H1 (cell line): ENCODE data around the gene BABAM1. TPM values are rescaled to one million over a fixed set of nuclear protein-coding genes. Genes with fewer than 3 reads are reported as not detected.
A peak's percentile ranks its signal among the peaks of the same experiment; 100 is the strongest.

ENCODE experiments used
- CTCF ChIA-PET: fragments of 300-600 bp; sonication (Branson Sonifier 250); formaldehyde crosslinking; loops from one replicate; lab custom pipeline; 2021; ENCODE audit not compliant: partially characterized antibody; lab: Charles Lee
- POLR2A ChIA-PET: fragments of 300-600 bp; sonication (Branson Sonifier 250); formaldehyde crosslinking; loops from one replicate; lab custom pipeline; 2021; ENCODE audit warnings: inconsistent platforms; ENCODE audit not compliant: partially characterized antibody; lab: Charles Lee
- DNase-seq, 2 experiments: peaks; one replicate each; pipeline versions ENCODE4 v3.0.0 to v3.0.0-alpha.2; 2010 to 2022; ENCODE audit warnings: low spot score in 2 of 2, low read depth in 1 of 2, mixed read lengths in 1 of 2
- FAIRE-seq: peaks from 2 replicates; lab custom pipeline; 2011; peaks lifted over from hg19 to GRCh38; lab: Jason Lieb, UNC
- H2AFZ ChIP-seq: 2 replicates; pipeline ENCODE4 v1.8.1; 2012; ENCODE audit warnings: low read length, inconsistent platforms
- H2AK5ac ChIP-seq: 2 replicates; pipeline ENCODE4 v1.6.1; 2013; ENCODE audit warnings: low read depth, low read length
- H2BK120ac ChIP-seq: replicated peaks from 2 replicates; pipeline ENCODE3; 2013; ENCODE audit warnings: low read depth, low read length, inconsistent platforms
- H2BK12ac ChIP-seq: 2 replicates; pipeline ENCODE4 v1.6.1; 2013; ENCODE audit warnings: low read depth, low read length
- H2BK15ac ChIP-seq: 2 replicates; pipeline ENCODE4 v1.6.1; 2013; ENCODE audit warnings: low read length
- H2BK20ac ChIP-seq: 2 replicates; pipeline ENCODE4 v1.6.1; 2013; ENCODE audit warnings: low read length
- H2BK5ac ChIP-seq: 2 replicates; pipeline ENCODE4 v1.6.1; 2013; ENCODE audit warnings: low read depth, low read length
- H3K14ac ChIP-seq: 2 replicates; pipeline ENCODE4 v1.6.1; 2013; ENCODE audit warnings: inconsistent platforms; ENCODE audit not compliant: insufficient read length
- H3K18ac ChIP-seq: 2 replicates; pipeline ENCODE4 v1.6.1; 2013; ENCODE audit warnings: low read length; ENCODE audit errors: extremely low read depth
- H3K23ac ChIP-seq: 2 replicates; pipeline ENCODE4 v1.6.1; 2013; ENCODE audit warnings: inconsistent platforms; ENCODE audit not compliant: insufficient read length
- H3K23me2 ChIP-seq: 2 replicates; pipeline ENCODE4 v1.6.1; 2013; ENCODE audit warnings: low read depth, low read length
- H3K27ac ChIP-seq: 2 replicates; pipeline ENCODE4 v1.6.1; 2011; ENCODE audit warnings: low read depth, low read length, inconsistent platforms
- H3K27me3 ChIP-seq, 4 experiments: replicated peaks in 1 of 4; 1 replicate in 1 of 4; 2 replicates in 3 of 4; pipeline versions ENCODE4 v1.6.1 to v1.8.1; 2011 to 2013; ENCODE audit warnings: low read length in 3 of 4, mild to moderate bottlenecking in 3 of 4, inconsistent platforms in 2 of 4, mixed read lengths in 2 of 4, moderate library complexity in 1 of 4; ENCODE audit not compliant: control insufficient read depth in 3 of 4, insufficient read depth in 3 of 4; ENCODE audit errors: extremely low read depth in 1 of 4
- H3K36me3 ChIP-seq, 4 experiments: 2 replicates each; pipeline versions ENCODE4 v1.6.1 to v1.8.1; 2011 to 2013; ENCODE audit warnings: mild to moderate bottlenecking in 4 of 4, low read length in 3 of 4, moderate library complexity in 2 of 4, control low read depth in 1 of 4, inconsistent platforms in 1 of 4; ENCODE audit not compliant: insufficient read depth in 4 of 4, control insufficient read depth in 2 of 4
- H3K4ac ChIP-seq: replicated peaks from 2 replicates; pipeline ENCODE3; 2013; ENCODE audit warnings: low read length, low read depth, mixed read lengths, inconsistent platforms; ENCODE audit not compliant: insufficient read length
- H3K4me1 ChIP-seq, 4 experiments: replicated peaks in 1 of 4; 1 replicate in 1 of 4; 2 replicates in 3 of 4; pipeline versions ENCODE4 v1.6.1 to v1.8.1; 2011 to 2013; ENCODE audit warnings: low read length in 3 of 4, inconsistent platforms in 2 of 4, mixed read lengths in 1 of 4; ENCODE audit not compliant: insufficient read depth in 4 of 4, control insufficient read depth in 3 of 4
- H3K4me2 ChIP-seq, 2 experiments: 2 replicates each; pipeline versions ENCODE4 v1.6.1 to v1.8.1; 2011 to 2013; ENCODE audit warnings: low read depth in 2 of 2, low read length in 2 of 2, control low read depth in 1 of 2, inconsistent platforms in 1 of 2, mild to moderate bottlenecking in 1 of 2; ENCODE audit not compliant: insufficient read depth in 1 of 2
- H3K4me3 ChIP-seq, 4 experiments: fragments of 200-600, 300-600 bp in 1 of 4; sonication (generic), shearing (Covaris generic), sonication (Bioruptor Twin) in 1 of 4; 2 replicates each; pipeline versions ENCODE4 v1.5.1 to v1.8.1; 2011 to 2016; ENCODE audit warnings: low read length in 4 of 4, low read depth in 3 of 4, control low read depth in 2 of 4, inconsistent platforms in 2 of 4, mild to moderate bottlenecking in 2 of 4, mixed read lengths in 1 of 4, moderate library complexity in 1 of 4; ENCODE audit not compliant: insufficient read depth in 2 of 4; ENCODE audit errors: extremely low read depth in 1 of 4
- H3K56ac ChIP-seq: replicated peaks from 2 replicates; pipeline ENCODE3; 2013; ENCODE audit warnings: low read depth, mild to moderate bottlenecking, mixed read lengths, low read length, inconsistent platforms; ENCODE audit not compliant: insufficient read length
- H3K79me1 ChIP-seq: 2 replicates; pipeline ENCODE4 v1.6.1; 2013; ENCODE audit warnings: low read depth, low read length, control low read depth
- H3K79me2 ChIP-seq, 2 experiments: 2 replicates each; pipeline versions ENCODE4 v1.6.1 to v1.8.1; 2012 to 2013; ENCODE audit warnings: low read length in 2 of 2, mild to moderate bottlenecking in 2 of 2, inconsistent platforms in 1 of 2; ENCODE audit not compliant: insufficient read depth in 2 of 2, control insufficient read depth in 1 of 2
- H3K9ac ChIP-seq, 4 experiments: replicated peaks in 1 of 4; 1 replicate in 1 of 4; 2 replicates in 3 of 4; pipeline versions ENCODE4 v1.6.1 to v1.8.1; 2011 to 2013; ENCODE audit warnings: low read depth in 3 of 4, low read length in 3 of 4, control low read depth in 2 of 4, mild to moderate bottlenecking in 2 of 4, moderate library complexity in 2 of 4, inconsistent platforms in 1 of 4; ENCODE audit errors: extremely low read depth in 1 of 4
- H3K9me3 ChIP-seq, 2 experiments: 2 replicates each; pipeline versions ENCODE4 v1.6.1 to v1.8.1; 2012 to 2013; ENCODE audit warnings: mild to moderate bottlenecking in 2 of 2, moderate library complexity in 2 of 2, control low read depth in 1 of 2, inconsistent platforms in 1 of 2, low read depth in 1 of 2, low read length in 1 of 2, mixed read lengths in 1 of 2; ENCODE audit not compliant: insufficient read depth in 2 of 2
- H4K20me1 ChIP-seq, 2 experiments: replicated peaks in 1 of 2; 2 replicates each; pipeline versions ENCODE3 to v1.8.1; 2011 to 2013; ENCODE audit warnings: inconsistent platforms in 2 of 2, low read length in 2 of 2, mild to moderate bottlenecking in 1 of 2; ENCODE audit not compliant: insufficient read depth in 2 of 2, control insufficient read depth in 1 of 2
- H4K5ac ChIP-seq: 2 replicates; pipeline ENCODE4 v1.6.1; 2013; ENCODE audit warnings: low read length, low read depth, mixed read lengths, inconsistent platforms; ENCODE audit not compliant: insufficient read length
- H4K8ac ChIP-seq: 2 replicates; pipeline ENCODE4 v1.8.0; 2013; ENCODE audit warnings: mild to moderate bottlenecking, moderate library complexity, low read length, inconsistent platforms; ENCODE audit not compliant: insufficient read depth; ENCODE audit errors: extremely low read depth
- H4K91ac ChIP-seq: replicated peaks from 2 replicates; pipeline ENCODE3; 2013; ENCODE audit warnings: low read length, mixed read lengths, inconsistent platforms; ENCODE audit not compliant: insufficient read length
- ATF3 ChIP-seq: IDR thresholded peaks from 2 replicates; pipeline ENCODE4 v1.6.1; 2011; ENCODE audit warnings: low read depth, mild to moderate bottlenecking, low read length; ENCODE audit not compliant: insufficient read depth
- EP300 ChIP-seq, 2 experiments: IDR thresholded peaks; 1 replicate in 1 of 2; 2 replicates in 1 of 2; pipeline ENCODE4 v1.6.1; 2011 to 2012; ENCODE audit warnings: low read depth in 2 of 2, low read length in 2 of 2, mild to moderate bottlenecking in 2 of 2, borderline replicate concordance in 1 of 2, inconsistent platforms in 1 of 2, moderate library complexity in 1 of 2
- GABPA ChIP-seq: IDR thresholded peaks from 2 replicates; pipeline ENCODE4 v1.6.1; 2011; ENCODE audit warnings: mild to moderate bottlenecking, low read length, moderate library complexity, borderline replicate concordance; ENCODE audit not compliant: insufficient read depth
- SIN3A ChIP-seq, 2 experiments: IDR thresholded peaks in 1 of 2; conservative IDR thresholded peaks in 1 of 2; 2 replicates each; pipeline ENCODE4 v1.6.1; 2011 to 2012; ENCODE audit warnings: low read length in 2 of 2, improper control_type of control experiment in 1 of 2, low read depth in 1 of 2, mild to moderate bottlenecking in 1 of 2
- YY1 ChIP-seq: IDR thresholded peaks from 2 replicates; pipeline ENCODE4 v1.6.1; 2011; ENCODE audit warnings: low read depth, mild to moderate bottlenecking, low read length
- WGBS, 2 experiments: shearing (Covaris generic) in 1 of 2; methylation state at CpG; one replicate each; pipeline versions ENCODE4 v1.1.6 to v1.1.7; 2013 to 2015; ENCODE audit warnings: low lambda C conversion rate in 2 of 2, mixed read lengths in 2 of 2, inconsistent platforms in 1 of 2, low coverage in 1 of 2, missing lambda C conversion rate in 1 of 2; ENCODE audit not compliant: insufficient replicate concordance in 2 of 2, insufficient coverage in 1 of 2, insufficient read length in 1 of 2; ENCODE audit errors: extremely low coverage in 1 of 2, missing lambda C conversion rate in 1 of 2; 5-methylcytosine and 5-hydroxymethylcytosine counted together
- polyA plus RNA-seq, 7 experiments: library from polyadenylated mRNA; depleted of rRNA in 3 of 7; stranded (reverse) in 5 of 7; unstranded in 2 of 7; fragments of >200 nt in 5 of 7; fragments of 200-250 nt in 2 of 7; gene quantifications; 1 replicate in 5 of 7; 2 replicates in 1 of 7; 4 replicates in 1 of 7; pipeline versions ENCODE4 v1.2.1 to v1.2.3, GENCODE V29; 2011 to 2013; ENCODE audit warnings: missing spikeins in 2 of 7, mixed read lengths in 2 of 7
- total RNA-seq: library from RNA; stranded (reverse); fragmentation: NEBNext Ultra II Directional; extraction: Animal tissue kit (Norgen Biotek cat#: 25700); gene quantifications from 2 replicates; pipeline ENCODE4 v1.2.1, GENCODE V29; 2021

BABAM1 gene
- total and polyA plus RNA-seq, 2 of the 8 experiments (the other 6 are each of a cell fraction or from before 2014, with no cell fraction given): 127 to 133 TPM

GRCh38 chr19:17282488-17283125 is 15.4 kb downstream of the BABAM1 start:
- H4K5ac ChIP-seq: no peak overlapping the region
- H4K91ac ChIP-seq: peak overlapping the region; percentile 59
- H2AFZ ChIP-seq: no peak overlapping the region; the same call in 1 of the 2 replicates
- no peak overlapping the region for H3K14ac ChIP-seq
- H3K4me2 ChIP-seq: peak overlapping the region; percentile 0 to 68; a peak in 3 of 4 replicates
- H3K36me3 ChIP-seq: peaks cover 0 to 4% (median 1%) of the 10 kb centered on the region in 4 experiments; a peak in 2 of 8 replicates
- H2BK120ac ChIP-seq: no peak overlapping the region
- peaks cover 0 to 3% (median 0%) of the 10 kb centered on the region in 4 experiments; a peak in 3 of 7 replicates for H3K27me3 ChIP-seq
- no peak overlapping the region; a peak in 1 of 7 replicates for H3K9ac ChIP-seq
- H4K8ac ChIP-seq: peak overlapping the region; percentile 88
- H2BK20ac ChIP-seq: no peak overlapping the region
- 25% methylated on average over 45 of the region's 45 CpGs; no CpG with 5 or more reads in 1 of the 2 experiments for WGBS, 2 experiments
- H3K23ac ChIP-seq: no peak overlapping the region
- H2AK5ac ChIP-seq: no peak overlapping the region
- POLR2A ChIA-PET: interaction anchor here (0.6 to 9.0 kb wide), 15 partner anchors 9 to 145 kb away, joined by 3 to 113 read pairs (median 4); partner anchors contain the start of genes BABAM1, DDA1, OCEL1 and USE1
- CTCF ChIA-PET: interaction anchor here (0.5 to 5.7 kb wide), 30 partner anchors 8 to 789 kb away, joined by 3 to 56 read pairs (median 4); partner anchors contain the start of genes BABAM1, OCEL1 and USHBP1
- DNase-seq (peak in 1 of 2 experiments; percentile 97), FAIRE-seq (no peak)
- H3K4me3 ChIP-seq: peak overlapping the region; percentile 3 to 54 (median 20); a peak in 7 of 8 replicates
- 0 out of 2 replicates have a peak overlapping the region, but pooled peaks have one; percentile 46 for H2BK15ac ChIP-seq
- H4K20me1 ChIP-seq: peaks cover 0 to 3% of the 10 kb centered on the region in 2 experiments
- H3K23me2 ChIP-seq: no peaks in the 10 kb centered on the region; the same call in 1 of the 2 replicates
- H3K79me2 ChIP-seq: no peaks in the 10 kb centered on the region
- H3K18ac ChIP-seq: no peak overlapping the region; the same call in 1 of the 2 replicates
- H3K9me3 ChIP-seq: peaks cover 0 to 6% of the 10 kb centered on the region in 2 experiments; a peak in 1 of 4 replicates
- no peak overlapping the region for H3K56ac ChIP-seq
- peak overlapping the region; percentile 78; the same call in 1 of the 2 replicates for H2BK12ac ChIP-seq
- no peak overlapping the region for H3K27ac ChIP-seq
- no peak overlapping the region for H3K4ac ChIP-seq
- no peaks in the 10 kb centered on the region; the same call in 1 of the 2 replicates for H3K79me1 ChIP-seq
- no peak overlapping the region for H2BK5ac ChIP-seq
- peaks cover 0 to 3% (median under 1%) of the 10 kb centered on the region in 4 experiments; a peak in 3 of 7 replicates for H3K4me1 ChIP-seq
- TF ChIP-seq ATF3 (0 out of 2 replicates have a peak, but pooled peaks have one; percentile 23), SIN3A (conservative IDR thresholded peaks at IDR 0.05 in 1 of 2, IDR thresholded peaks at IDR 0.05 in 1 of 2; ENCODE audit: low read depth in 1 of 2, low read length in 2 of 2) (peak in 1 of 2 experiments; percentile 50; a peak in 1 of 4 replicates), YY1 (peak; percentile 37; the same call in 1 of the 2 replicates), GABPA (peak; percentile 69; the same call in 1 of the 2 replicates), EP300 (IDR thresholded peaks at IDR 0.05; ENCODE audit: borderline replicate concordance in 1 of 2, low read depth in 2 of 2, low read length in 2 of 2) (no peak)
